HG03139 (cell line): ENCODE measurements around the gene ZNF232.
A peak's percentile ranks its signal among the peaks of the same experiment; 100 is the strongest.
"Not testable (repeated sequence)": the region's sequence is repeated elsewhere in the genome, so short reads cannot be mapped to it uniquely, and the experiment has no call there.

Experiments used
- ATAC-seq: cut with Tn5 transposase; IDR thresholded peaks from one replicate; pipeline ENCODE4 v1.9.1; 2021; ENCODE audit not compliant: unreplicated experiment

ZNF232 gene

GRCh38 chr17:5099271-5099670 is 12.4 kb downstream of the ZNF232 start:
- ATAC-seq = no peak

GRCh38 chr17:5097101-5097834 is 14.4 kb downstream of the ZNF232 start:
- no peak for ATAC-seq

GRCh38 chr17:5096731-5097100 is 15.0 kb downstream of the ZNF232 start:
- no peak for ATAC-seq

DNA sequence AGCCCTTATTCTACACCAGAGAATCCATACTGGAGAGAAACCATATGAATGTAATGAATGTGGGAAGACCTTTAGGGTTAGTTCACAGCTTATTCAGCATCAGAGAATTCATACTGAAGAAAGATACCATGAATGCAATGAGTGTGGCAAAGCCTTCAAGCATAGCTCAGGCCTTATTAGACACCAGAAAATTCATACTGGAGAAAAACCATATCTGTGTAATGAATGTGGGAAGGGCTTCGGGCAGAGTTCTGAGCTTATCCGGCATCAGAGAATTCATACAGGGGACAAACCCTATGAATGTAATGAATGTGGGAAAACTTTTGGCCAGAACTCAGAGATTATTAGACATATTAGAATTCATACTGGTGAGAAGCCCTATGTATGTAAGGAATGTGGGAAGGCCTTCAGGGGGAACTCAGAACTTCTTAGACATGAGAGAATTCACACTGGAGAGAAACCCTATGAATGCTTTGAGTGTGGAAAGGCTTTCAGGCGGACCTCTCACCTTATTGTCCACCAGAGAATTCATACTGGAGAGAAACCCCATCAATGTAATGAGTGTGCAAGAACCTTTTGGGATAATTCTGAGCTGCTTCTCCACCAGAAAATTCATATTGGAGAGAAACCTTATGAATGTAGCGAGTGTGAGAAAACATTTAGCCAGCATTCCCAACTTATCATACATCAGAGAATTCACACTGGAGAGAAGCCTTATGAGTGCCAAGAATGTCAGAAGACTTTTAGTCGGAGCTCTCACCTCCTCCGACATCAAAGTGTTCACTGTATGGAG is 19.3 kb downstream of the ZNF232 start:
- ATAC-seq = no peak

- ATAC-seq = no peak
Observed at GRCh38 chr17:5080591-5080990, 31.1 kb downstream of the ZNF232 start.

GRCh38 chr17:5078106-5079028 is 33.3 kb downstream of the ZNF232 start, which contains the start of gene ZFP3:
TSS of gene ZFP3 (plus strand) at chr17:5078467. CDS start at chr17:5091505, 13,038 bp downstream.
- ATAC-seq = peak; percentile 81

DNA sequence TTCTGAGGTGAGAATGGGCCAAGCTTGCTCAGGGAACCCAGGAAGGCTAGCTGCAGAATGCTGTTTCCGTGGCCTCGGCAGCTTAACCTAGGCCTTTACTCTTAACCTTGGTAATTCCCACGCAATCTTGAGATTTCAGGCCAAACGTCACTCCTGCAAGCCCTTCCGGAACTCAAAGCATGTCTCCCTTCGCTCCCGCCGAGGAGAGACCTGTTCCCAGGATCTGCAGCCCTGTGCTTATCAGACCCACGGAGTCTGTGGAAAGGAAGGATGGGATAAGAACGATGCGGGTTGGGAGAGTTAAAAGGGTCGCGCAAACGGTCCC is 33.9 kb downstream of the ZNF232 start:
- ATAC-seq = no peak

DNA sequence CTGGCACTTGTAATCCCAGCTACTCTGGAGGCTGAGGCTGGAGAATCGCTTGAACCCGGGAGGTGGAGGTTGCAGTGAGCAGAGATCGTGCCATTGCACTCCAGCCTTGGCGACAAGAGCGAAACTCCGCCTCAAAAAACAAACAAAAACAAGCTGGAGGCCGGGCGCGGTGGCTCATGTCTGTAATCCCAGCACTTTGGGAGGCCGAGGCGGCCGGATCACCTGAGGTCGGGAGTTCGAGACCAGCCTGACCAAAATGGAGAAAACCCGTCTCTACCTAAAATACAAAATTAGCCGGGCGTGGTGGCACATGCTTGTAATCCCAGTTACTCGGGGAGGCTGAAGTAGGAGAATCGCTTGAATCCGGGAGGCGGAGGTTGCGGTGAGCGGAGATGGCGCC is 34.4 kb downstream of the ZNF232 start:
- not testable (repeated sequence) for ATAC-seq

- ATAC-seq = not testable (repeated sequence)
Observed at GRCh38 chr17:5075472-5075871, 36.2 kb downstream of the ZNF232 start.

- no peak for ATAC-seq
Observed at GRCh38 chr17:5069724-5070123, 42.0 kb downstream of the ZNF232 start.

DNA sequence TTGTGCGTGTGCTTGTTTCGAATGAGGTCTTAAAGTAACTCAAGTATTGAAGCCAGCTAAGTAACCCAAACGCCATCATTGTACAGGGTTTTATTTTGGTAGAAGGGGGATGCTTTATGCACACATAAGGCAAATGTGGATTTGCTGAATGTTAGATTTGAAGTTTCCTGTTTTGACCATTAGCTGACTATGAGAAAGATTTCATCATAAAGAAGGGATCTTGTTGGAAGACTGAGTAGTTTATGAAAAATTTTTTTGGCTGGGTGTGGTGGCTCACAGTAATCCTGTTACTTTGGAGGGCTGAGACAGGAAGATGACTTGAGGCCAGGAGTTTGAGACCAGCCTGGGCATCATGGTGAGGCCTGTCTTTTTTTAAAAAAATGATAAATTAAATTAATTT is 43.4 kb downstream of the ZNF232 start:
- no peak for ATAC-seq

DNA sequence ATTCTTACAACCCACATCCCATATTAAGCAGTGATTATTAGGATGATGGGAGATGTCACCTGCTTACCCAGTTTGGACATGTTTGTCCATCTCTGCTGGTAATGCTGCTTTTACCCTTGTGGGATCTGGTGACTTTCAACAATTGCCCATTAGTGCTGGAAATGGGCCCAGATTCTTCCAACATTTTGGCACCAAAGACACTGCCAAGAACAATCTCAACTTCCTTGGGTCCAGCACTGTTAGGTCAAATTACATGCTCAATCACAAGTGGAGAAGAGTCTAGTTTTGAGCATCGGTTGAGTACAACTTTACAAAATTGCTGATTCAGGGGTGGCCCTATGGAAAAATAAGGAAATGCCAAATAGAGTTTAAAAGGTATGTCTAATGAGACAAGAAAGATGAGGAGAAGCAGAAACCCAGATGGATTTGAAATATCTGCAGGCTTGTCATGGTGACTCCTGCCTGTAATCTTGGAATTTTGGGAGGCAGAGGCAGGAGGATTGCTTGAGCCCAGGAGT is 46.4 kb downstream of the ZNF232 start:
- no peak for ATAC-seq
